NB4 (cell line): ENCODE data around the gene TSHZ2.

Source experiments
- MYC ChIP-seq: IDR thresholded peaks from 2 replicates; pipeline ENCODE4 v1.6.1; 2011; ENCODE audit warnings: low read depth, low read length
- POLR2A ChIP-seq: IDR thresholded peaks from 2 replicates; pipeline ENCODE4 v1.6.1; 2011; ENCODE audit warnings: mild to moderate bottlenecking; ENCODE audit not compliant: insufficient read length; ENCODE audit errors: extremely low read depth
- TF ChIP-seq, protein P1 (sequence below): IDR thresholded peaks from one replicate; pipeline ENCODE4 v1.5.1; 2012; ENCODE audit warnings: low read depth, low read length
- TF ChIP-seq, protein P2 (sequence below): IDR thresholded peaks from 2 replicates; pipeline ENCODE4 v1.6.1; 2011; ENCODE audit warnings: low read depth, low read length

DNA sequence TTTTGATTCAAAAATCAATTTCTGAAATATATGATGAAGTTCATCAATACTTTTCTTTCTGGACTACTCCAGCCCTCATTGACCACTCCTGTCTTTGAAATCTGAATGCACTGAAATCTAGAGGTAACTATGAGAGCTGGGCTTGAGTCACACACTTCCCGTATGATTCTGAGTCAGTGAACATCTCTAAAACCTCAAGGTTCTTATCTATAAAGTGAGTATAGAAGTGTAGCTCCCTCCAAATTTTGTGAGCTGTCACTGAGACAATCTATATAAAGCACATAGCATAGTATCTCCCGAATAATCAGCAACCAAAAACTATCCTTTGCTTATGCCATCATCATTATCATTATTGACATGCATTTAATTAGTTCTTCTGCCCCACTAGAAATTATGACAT lies 182.4 kb downstream of the TSHZ2 start:
- TF ChIP-seq, protein P1, sequence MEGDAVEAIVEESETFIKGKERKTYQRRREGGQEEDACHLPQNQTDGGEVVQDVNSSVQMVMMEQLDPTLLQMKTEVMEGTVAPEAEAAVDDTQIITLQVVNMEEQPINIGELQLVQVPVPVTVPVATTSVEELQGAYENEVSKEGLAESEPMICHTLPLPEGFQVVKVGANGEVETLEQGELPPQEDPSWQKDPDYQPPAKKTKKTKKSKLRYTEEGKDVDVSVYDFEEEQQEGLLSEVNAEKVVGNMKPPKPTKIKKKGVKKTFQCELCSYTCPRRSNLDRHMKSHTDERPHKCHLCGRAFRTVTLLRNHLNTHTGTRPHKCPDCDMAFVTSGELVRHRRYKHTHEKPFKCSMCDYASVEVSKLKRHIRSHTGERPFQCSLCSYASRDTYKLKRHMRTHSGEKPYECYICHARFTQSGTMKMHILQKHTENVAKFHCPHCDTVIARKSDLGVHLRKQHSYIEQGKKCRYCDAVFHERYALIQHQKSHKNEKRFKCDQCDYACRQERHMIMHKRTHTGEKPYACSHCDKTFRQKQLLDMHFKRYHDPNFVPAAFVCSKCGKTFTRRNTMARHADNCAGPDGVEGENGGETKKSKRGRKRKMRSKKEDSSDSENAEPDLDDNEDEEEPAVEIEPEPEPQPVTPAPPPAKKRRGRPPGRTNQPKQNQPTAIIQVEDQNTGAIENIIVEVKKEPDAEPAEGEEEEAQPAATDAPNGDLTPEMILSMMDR: no peak
- TF ChIP-seq POLR2A: no peak
- TF ChIP-seq, protein P2, sequence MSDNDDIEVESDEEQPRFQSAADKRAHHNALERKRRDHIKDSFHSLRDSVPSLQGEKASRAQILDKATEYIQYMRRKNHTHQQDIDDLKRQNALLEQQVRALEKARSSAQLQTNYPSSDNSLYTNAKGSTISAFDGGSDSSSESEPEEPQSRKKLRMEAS: no peak
- TF ChIP-seq MYC: no peak
